ENCODE measurements around the gene SH3PXD2A.

GRCh38 chr10:103646304-103646703 is 209.1 kb downstream of the SH3PXD2A start:
- TF ChIP-seq CTCF (IDR thresholded peaks at IDR 0.05 in 8 of 11, conservative IDR thresholded peaks at IDR 0.05 in 3 of 11) (no peak), POLR2A (IDR thresholded peaks at IDR 0.05) (no peak), POLR2AphosphoS5 (IDR thresholded peaks at IDR 0.05) (no peak)
